Activated CD4-positive, alpha-beta T cell treated with anti-CD3 and anti-CD28 coated beads for 4 hours (primary cell): ENCODE results near the gene SHROOM2.

ENCODE experiments used
- DNase-seq, 2 donors: peaks; one replicate each; pipeline ENCODE4 v3.0.0-alpha.2; 2020

Gene SHROOM2

DNA sequence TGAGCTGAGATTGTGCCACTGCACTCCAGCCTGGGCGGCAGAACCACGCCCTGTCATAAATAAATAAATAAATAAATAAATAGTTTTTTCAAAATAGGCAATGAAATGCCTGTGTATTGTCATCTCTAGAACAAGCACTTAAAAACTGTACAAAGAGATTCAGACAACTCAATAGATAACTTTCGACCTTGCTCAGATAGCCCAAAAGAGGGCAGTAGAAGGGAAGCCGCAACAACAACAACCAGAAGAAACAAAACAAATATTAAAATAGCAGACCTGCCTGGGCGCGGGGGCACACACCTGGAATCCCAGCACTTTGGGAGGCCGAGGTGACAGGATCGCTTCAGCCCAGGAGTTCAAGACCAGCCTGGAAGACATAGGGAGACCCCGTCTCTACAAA, 171.5 kb downstream of the SHROOM2 start:
- no peak for DNase-seq

GRCh38 chrX:9958183-9958582, 172.0 kb downstream of the SHROOM2 start:
- DNase-seq, result no peak

DNA sequence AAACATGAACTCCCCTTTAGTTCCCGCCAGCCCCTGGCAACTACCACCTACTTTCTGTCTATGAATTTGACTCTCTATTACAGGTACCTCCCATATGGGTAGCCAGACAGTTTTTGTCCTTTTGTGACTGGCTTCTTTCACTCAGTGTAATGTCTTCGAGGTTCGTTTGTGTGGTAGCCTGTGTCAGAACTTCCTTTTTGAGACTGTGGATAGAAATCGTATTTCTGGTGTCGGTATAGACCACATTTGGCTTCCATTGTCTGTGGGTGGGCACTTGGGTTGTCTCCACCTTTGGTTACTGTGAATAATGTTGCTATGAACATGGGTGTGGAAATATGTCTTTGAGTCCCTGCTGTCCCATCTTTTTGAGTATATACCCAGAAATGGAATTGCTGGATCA, 175.5 kb downstream of the SHROOM2 start:
- no peak for DNase-seq

DNA sequence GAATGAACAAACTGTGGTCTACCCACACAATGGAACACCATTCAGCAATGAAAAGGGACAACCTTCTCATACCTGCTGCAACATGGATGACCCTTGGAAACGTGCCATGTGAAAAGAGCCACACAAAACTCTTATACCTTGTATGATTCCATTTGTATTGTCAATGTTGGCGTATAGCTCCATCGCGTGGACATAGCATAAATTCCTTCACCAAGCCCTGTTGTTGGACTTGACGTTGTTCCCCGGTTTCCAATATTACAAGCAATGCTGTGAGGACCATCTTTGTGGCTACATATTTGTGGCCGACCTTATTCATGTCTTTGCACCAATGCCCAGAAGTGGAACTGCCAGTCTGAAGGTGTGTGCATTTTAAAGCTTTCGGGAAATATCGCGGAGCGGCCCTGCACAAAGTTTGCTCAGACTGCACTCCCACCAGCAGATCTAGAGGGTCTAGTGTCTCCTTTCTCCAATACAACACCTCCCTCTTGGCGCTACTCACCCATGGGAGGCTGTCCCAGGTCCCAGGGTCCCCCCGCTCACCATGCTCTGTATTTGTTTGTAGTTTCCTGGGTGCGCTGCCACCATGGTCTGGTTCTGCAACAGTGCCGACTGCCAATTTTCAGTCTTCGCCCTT, 180.7 kb downstream of the SHROOM2 start, which contains the start of gene CLDN34:
Gene CLDN34 (plus strand): TSS at position 584 of the 634 bp plus-strand sequence. CDS start 0 bp downstream, at position 584.
- DNase-seq, result no peak

DNA sequence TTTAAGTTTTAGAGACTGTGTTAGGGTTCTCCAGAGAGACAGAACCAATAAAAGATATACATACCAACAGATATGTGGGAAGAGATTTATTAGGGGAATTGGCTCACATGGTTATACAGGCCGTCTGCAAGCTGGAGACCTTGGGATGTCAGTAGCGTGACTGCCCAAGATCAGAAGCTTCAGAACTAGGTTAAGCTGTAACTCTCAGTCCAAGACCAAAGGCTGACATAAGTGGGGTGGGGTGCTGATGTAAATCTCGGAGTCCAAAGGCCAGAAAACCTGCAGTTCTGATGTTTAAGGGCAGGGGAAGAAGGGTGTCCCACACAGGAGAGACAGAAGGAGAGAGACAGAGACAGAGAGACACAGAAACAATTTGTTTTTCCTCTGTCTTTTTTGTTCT, 191.4 kb downstream of the SHROOM2 start:
- DNase-seq, result no peak

- DNase-seq, result no peak
Observed at GRCh38 chrX:9980401-9980800, 194.2 kb downstream of the SHROOM2 start.

DNA sequence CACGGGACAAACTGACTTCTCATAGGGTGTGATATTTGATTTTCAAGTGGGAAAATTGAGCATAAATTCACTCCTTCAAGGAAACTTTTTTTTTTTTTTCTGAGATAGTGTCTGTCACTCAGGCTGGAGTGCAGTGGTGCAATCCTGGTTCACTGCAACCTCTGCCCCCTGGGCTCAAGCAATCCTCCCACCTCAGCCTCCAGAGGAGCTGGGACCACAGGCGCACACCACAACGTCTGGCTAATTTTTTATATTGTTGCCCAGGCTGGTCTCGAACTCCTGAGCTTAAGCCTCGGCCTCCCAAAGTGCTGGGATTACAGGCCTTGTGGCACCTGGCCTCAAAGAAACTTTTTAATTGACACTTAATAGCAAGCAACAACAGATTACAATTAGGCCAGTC, 194.7 kb downstream of the SHROOM2 start:
- no peak for DNase-seq

GRCh38 chrX:9983441-9983840, 197.2 kb downstream of the SHROOM2 start:
- no peak for DNase-seq

GRCh38 chrX:9983846-9984245, 197.6 kb downstream of the SHROOM2 start:
- no peak for DNase-seq

GRCh38 chrX:9988762-9989161, 202.5 kb downstream of the SHROOM2 start:
- DNase-seq, result no peak

GRCh38 chrX:9992061-9992460, 205.8 kb downstream of the SHROOM2 start:
- DNase-seq, result no peak

GRCh38 chrX:9992724-9993123, 206.5 kb downstream of the SHROOM2 start:
- DNase-seq, result no peak

DNA sequence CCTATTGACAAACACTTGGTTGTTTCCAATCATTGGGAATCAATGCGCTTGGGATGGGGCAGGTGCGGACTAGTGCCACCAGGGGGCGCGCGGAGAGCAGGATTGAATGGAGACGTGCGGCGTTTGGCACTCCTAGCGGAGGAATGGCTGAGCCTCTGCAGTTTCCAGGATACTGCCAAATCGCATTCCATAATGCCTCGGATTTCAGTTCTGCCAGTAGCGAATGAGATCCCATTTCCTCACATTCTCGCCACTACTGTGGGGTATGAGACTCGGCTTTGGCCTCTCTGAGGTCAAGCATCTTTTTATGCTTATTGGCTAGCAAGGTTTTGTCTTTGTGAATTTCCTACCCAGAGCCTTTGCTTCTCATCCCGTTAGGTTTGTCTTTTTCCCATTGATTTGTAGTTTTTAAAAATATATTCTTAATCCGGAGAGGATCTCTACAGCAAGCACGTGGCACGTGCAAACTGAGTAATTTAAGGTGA, 209.7 kb downstream of the SHROOM2 start:
- peak; percentile 75 to 80 for DNase-seq

GRCh38 chrX:9997041-9997440, 210.8 kb downstream of the SHROOM2 start:
- DNase-seq, result no peak

- DNase-seq, result peak; percentile 20 to 34
Observed at GRCh38 chrX:9997524-9997923, 211.3 kb downstream of the SHROOM2 start.
